GM23338 (cell line): ENCODE measurements around the gene DUS2. TPM values are rescaled to one million over a fixed set of nuclear protein-coding genes. Genes with fewer than 3 reads are reported as not detected.

Experiments used
- ATAC-seq: fragments of 200-7000 bp; cut with Tn5 transposase; 3 replicates; pipeline ENCODE4 v1.9.1; 2020
- DNase-seq: peaks from one replicate; pipeline ENCODE4 v3.0.0-alpha.2; 2015; ENCODE audit warnings: low spot score
- H2AFZ ChIP-seq: fragments of 200-600 bp; sonication (generic); 2 replicates; pipeline ENCODE4 v1.8.0; 2016; ENCODE audit warnings: antibody characterized with exemption, mild to moderate bottlenecking, moderate library complexity
- H3F3A ChIP-seq: fragments of 200-600 bp; sonication (generic); replicated peaks from 2 replicates; pipeline ENCODE4 v1.8.0; 2017; ENCODE audit warnings: antibody characterized with exemption, mixed run types, low read depth
- H3K27ac ChIP-seq: fragments of 200-600 bp; sonication (generic); 2 replicates; pipeline ENCODE4 v1.6.1; 2016; ENCODE audit warnings: low read depth
- H3K27me3 ChIP-seq: fragments of 200-600 bp; sonication (generic); 2 replicates; pipeline ENCODE4 v1.8.0; 2016; ENCODE audit warnings: mild to moderate bottlenecking, mixed run types, moderate library complexity; ENCODE audit not compliant: insufficient read depth
- H3K36me3 ChIP-seq: fragments of 200-600 bp; sonication (generic); 2 replicates; pipeline ENCODE4 v1.8.0; 2016; ENCODE audit warnings: mild to moderate bottlenecking; ENCODE audit not compliant: insufficient read depth
- H3K4me1 ChIP-seq: fragments of 200-600 bp; sonication (generic); 2 replicates; pipeline ENCODE4 v1.8.0; 2016; ENCODE audit warnings: mild to moderate bottlenecking, moderate library complexity; ENCODE audit not compliant: insufficient read depth
- H3K4me2 ChIP-seq: fragments of 200-600 bp; sonication (generic); 2 replicates; pipeline ENCODE4 v1.7.1; 2017; ENCODE audit warnings: mixed run types
- H3K4me3 ChIP-seq: fragments of 200-600 bp; sonication (generic); 2 replicates; pipeline ENCODE4 v1.6.1; 2016; ENCODE audit warnings: mixed run types
- H3K79me2 ChIP-seq: fragments of 200-600 bp; sonication (generic); replicated peaks from 2 replicates; pipeline ENCODE4 v1.8.0; 2017; ENCODE audit warnings: mild to moderate bottlenecking; ENCODE audit not compliant: insufficient read depth
- H3K9me2 ChIP-seq: fragments of 200-600 bp; sonication (generic); 2 replicates; pipeline ENCODE4 v1.8.0; 2017; ENCODE audit not compliant: insufficient read depth
- H4K20me1 ChIP-seq: fragments of 200-600 bp; sonication (generic); replicated peaks from 2 replicates; pipeline ENCODE4 v1.8.0; 2017; ENCODE audit warnings: mild to moderate bottlenecking; ENCODE audit not compliant: insufficient read depth
- H3K27ac Mint-ChIP-seq: 2 replicates; pipeline ENCODE4 v1.8.0; 2020; ENCODE audit warnings: inconsistent platforms, mild to moderate bottlenecking, moderate library complexity, mixed read lengths
- H3K27me3 Mint-ChIP-seq: 3 replicates; pipeline ENCODE4 v1.8.0; 2022; ENCODE audit warnings: low read depth, mild to moderate bottlenecking, moderate library complexity, mixed read lengths, inconsistent platforms; ENCODE audit not compliant: insufficient read depth, poor library complexity
- H3K36me3 Mint-ChIP-seq: 3 replicates; pipeline ENCODE4 v1.8.0; 2021; ENCODE audit warnings: low read depth, mild to moderate bottlenecking, inconsistent platforms, moderate library complexity, mixed read lengths
- H3K4me1 Mint-ChIP-seq: 3 replicates; pipeline ENCODE4 v1.8.0; 2020; ENCODE audit warnings: mild to moderate bottlenecking, inconsistent platforms, mixed read lengths
- H3K4me3 Mint-ChIP-seq: 3 replicates; pipeline ENCODE4 v1.8.0; 2021; ENCODE audit warnings: moderate library complexity, mild to moderate bottlenecking, inconsistent platforms, mixed read lengths
- H3K9me3 Mint-ChIP-seq: 3 replicates; pipeline ENCODE4 v1.8.0; 2020; ENCODE audit warnings: moderate library complexity, mild to moderate bottlenecking, inconsistent platforms, mixed read lengths
- CREB1 ChIP-seq: fragments of 250-450 bp; sonication (Bioruptor Pico); IDR thresholded peaks from 2 replicates; pipeline ENCODE4 v1.5.0; 2020; ENCODE audit warnings: low read depth, mild to moderate bottlenecking, moderate library complexity
- EZH2 ChIP-seq: fragments of 200-600 bp; sonication (generic); IDR thresholded peaks from one replicate; pipeline ENCODE4 v1.8.0; 2017; ENCODE audit warnings: antibody characterized with exemption, mild to moderate bottlenecking, low read depth; ENCODE audit not compliant: unreplicated experiment
- EZH2phosphoT487 ChIP-seq: fragments of 200-600 bp; sonication (generic); IDR thresholded peaks from one replicate; pipeline ENCODE4 v1.8.1; 2018; ENCODE audit warnings: antibody characterized with exemption; ENCODE audit not compliant: unreplicated experiment
- NANOG ChIP-seq: IDR thresholded peaks from 2 replicates; pipeline ENCODE4 v1.6.1; 2016; ENCODE audit warnings: antibody characterized with exemption, borderline replicate concordance
- POLR2AphosphoS5 ChIP-seq: IDR thresholded peaks from 2 replicates; pipeline ENCODE4 v1.6.1; 2016; ENCODE audit warnings: antibody characterized with exemption, low read depth
- STAT1 ChIP-seq: IDR thresholded peaks from one replicate; pipeline ENCODE4 v1.6.1; 2016; ENCODE audit warnings: antibody characterized with exemption; ENCODE audit not compliant: unreplicated experiment
- ZNF114 ChIP-seq: fragments of 250-450 bp; sonication (Bioruptor Pico); IDR thresholded peaks from 2 replicates; pipeline ENCODE4 v1.5.0; 2020; ENCODE audit warnings: mild to moderate bottlenecking, moderate library complexity
- ZNF331 ChIP-seq: fragments of 250-450 bp; sonication (Bioruptor Pico); IDR thresholded peaks from 2 replicates; pipeline ENCODE4 v1.5.0; 2020; ENCODE audit warnings: low read depth, mild to moderate bottlenecking, moderate library complexity
- polyA plus RNA-seq: library from polyadenylated mRNA; unstranded; fragments of >200 nt; fragmentation: Nextera tagmentation; extraction: Ambion mirVana; gene quantifications from 2 replicates; pipeline ENCODE4 v1.2.1, GENCODE V29; 2016
- total RNA-seq: library from RNA; depleted of rRNA; stranded (reverse); fragments of >200 nt; shearing (Covaris generic); gene quantifications from 2 replicates; pipeline ENCODE4 v1.2.3, GENCODE V29; 2014
- TF ChIP-seq, protein P1 (sequence below): fragments of 250-450 bp; sonication (Bioruptor Pico); IDR thresholded peaks from 2 replicates; pipeline ENCODE4 v1.5.0; 2020; ENCODE audit warnings: mild to moderate bottlenecking, moderate library complexity
- TF ChIP-seq, protein P2 (sequence below): IDR thresholded peaks from one replicate; pipeline ENCODE4 v1.6.1; 2018; ENCODE audit warnings: antibody characterized with exemption; ENCODE audit not compliant: unreplicated experiment
- TF ChIP-seq, protein P3 (sequence below): IDR thresholded peaks from 2 replicates; pipeline ENCODE4 v1.6.1; 2016; ENCODE audit warnings: antibody characterized with exemption

Gene DUS2
- total and polyA plus RNA-seq, 2 experiments from 2014 or later: 13.3 to 26.4 TPM

DNA sequence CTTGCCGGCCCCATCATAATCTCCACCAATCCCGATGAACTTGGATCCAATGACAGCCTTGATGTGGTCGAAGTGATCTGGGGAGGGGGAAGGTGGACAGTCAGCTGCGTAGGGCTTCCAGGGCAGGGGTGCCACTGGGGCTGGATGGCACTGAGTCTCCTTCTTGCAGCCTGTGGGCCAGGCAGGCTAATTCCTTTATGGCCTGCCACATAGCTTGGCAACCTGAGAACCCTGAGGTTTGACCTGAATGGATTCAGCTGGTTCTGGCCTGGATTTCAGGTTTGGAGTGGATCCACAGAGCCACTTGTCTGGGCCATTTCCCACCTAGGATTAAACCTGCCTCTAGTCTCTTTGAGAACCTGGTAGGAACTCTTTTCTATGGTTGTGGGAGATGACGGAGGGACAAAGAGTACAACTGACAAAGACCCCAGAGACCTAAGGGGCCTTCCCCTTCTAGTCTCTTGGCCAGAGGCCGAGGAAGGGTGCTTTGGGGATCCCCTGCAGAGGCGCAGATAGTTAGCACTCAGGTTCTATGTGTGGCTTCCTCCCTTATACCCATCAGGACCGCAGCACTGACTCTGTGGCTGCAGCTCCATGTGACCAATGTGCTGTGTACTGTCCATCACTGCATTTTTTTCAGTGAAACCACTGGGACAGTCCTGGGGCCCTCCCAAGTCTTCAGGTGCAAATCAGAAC, 33.6 kb upstream of the DUS2 start (continued):
- TF ChIP-seq, protein P1, sequence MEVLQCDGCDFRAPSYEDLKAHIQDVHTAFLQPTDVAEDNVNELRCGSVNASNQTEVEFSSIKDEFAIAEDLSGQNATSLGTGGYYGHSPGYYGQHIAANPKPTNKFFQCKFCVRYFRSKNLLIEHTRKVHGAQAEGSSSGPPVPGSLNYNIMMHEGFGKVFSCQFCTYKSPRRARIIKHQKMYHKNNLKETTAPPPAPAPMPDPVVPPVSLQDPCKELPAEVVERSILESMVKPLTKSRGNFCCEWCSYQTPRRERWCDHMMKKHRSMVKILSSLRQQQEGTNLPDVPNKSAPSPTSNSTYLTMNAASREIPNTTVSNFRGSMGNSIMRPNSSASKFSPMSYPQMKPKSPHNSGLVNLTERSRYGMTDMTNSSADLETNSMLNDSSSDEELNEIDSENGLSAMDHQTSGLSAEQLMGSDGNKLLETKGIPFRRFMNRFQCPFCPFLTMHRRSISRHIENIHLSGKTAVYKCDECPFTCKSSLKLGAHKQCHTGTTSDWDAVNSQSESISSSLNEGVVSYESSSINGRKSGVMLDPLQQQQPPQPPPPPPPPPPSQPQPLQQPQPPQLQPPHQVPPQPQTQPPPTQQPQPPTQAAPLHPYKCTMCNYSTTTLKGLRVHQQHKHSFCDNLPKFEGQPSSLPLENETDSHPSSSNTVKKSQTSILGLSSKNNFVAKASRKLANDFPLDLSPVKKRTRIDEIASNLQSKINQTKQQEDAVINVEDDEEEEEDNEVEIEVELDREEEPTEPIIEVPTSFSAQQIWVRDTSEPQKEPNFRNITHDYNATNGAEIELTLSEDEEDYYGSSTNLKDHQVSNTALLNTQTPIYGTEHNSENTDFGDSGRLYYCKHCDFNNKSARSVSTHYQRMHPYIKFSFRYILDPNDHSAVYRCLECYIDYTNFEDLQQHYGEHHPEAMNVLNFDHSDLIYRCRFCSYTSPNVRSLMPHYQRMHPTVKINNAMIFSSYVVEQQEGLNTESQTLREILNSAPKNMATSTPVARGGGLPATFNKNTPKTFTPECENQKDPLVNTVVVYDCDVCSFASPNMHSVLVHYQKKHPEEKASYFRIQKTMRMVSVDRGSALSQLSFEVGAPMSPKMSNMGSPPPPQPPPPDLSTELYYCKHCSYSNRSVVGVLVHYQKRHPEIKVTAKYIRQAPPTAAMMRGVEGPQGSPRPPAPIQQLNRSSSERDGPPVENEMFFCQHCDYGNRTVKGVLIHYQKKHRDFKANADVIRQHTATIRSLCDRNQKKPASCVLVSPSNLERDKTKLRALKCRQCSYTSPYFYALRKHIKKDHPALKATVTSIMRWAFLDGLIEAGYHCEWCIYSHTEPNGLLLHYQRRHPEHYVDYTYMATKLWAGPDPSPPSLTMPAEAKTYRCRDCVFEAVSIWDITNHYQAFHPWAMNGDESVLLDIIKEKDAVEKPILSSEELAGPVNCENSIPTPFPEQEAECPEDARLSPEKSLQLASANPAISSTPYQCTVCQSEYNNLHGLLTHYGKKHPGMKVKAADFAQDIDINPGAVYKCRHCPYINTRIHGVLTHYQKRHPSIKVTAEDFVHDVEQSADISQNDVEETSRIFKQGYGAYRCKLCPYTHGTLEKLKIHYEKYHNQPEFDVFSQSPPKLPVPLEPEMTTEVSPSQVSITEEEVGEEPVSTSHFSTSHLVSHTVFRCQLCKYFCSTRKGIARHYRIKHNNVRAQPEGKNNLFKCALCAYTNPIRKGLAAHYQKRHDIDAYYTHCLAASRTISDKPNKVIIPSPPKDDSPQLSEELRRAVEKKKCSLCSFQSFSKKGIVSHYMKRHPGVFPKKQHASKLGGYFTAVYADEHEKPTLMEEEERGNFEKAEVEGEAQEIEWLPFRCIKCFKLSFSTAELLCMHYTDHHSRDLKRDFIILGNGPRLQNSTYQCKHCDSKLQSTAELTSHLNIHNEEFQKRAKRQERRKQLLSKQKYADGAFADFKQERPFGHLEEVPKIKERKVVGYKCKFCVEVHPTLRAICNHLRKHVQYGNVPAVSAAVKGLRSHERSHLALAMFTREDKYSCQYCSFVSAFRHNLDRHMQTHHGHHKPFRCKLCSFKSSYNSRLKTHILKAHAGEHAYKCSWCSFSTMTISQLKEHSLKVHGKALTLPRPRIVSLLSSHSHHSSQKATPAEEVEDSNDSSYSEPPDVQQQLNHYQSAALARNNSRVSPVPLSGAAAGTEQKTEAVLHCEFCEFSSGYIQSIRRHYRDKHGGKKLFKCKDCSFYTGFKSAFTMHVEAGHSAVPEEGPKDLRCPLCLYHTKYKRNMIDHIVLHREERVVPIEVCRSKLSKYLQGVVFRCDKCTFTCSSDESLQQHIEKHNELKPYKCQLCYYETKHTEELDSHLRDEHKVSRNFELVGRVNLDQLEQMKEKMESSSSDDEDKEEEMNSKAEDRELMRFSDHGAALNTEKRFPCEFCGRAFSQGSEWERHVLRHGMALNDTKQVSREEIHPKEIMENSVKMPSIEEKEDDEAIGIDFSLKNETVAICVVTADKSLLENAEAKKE: no peak

DNA sequence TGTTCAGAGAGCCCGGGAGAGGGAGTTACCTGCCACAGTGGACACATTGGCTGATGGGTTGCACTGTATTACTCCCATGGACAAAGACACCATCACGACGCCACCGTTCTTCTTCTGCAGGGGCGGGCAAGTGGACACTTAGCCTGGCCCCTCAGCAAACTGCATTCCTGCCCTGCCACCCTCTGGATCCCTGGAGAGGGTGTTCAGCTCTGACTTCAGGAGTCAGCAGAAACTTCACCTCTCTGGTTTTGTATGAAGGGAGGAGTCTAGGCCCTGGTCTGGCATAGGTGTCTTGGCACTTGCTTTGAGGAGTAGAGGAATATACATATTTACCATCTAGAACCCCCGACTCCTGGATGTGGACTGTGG, 33.1 kb upstream of the DUS2 start:
- Mint-ChIP-seq H3K9me3 (peaks cover 4% of the 10 kb centered on the region; the same call in 1 of the 3 replicates), H3K27me3 (peaks cover 18% of the 10 kb centered on the region), H3K4me1 (no peaks in the 10 kb centered on the region), H3K27ac (no peak overlapping the region), H3K4me3 (no peak overlapping the region), H3K36me3 (no peaks in the 10 kb centered on the region)
- DNase-seq: no peak
- Histone ChIP-seq H4K20me1 (no peaks in the 10 kb centered on the region), H3K4me1 (no peaks in the 10 kb centered on the region), H3K79me2 (no peaks in the 10 kb centered on the region), H3K27ac (no peak overlapping the region), H3K9me2 (peaks cover 3% of the 10 kb centered on the region; the same call in 1 of the 2 replicates), H3K4me3 (no peak overlapping the region), H2AFZ (no peak overlapping the region), H3F3A (no peaks in the 10 kb centered on the region), H3K4me2 (no peak overlapping the region), H3K27me3 (peaks cover 3% of the 10 kb centered on the region; the same call in 1 of the 2 replicates), H3K36me3 (no peaks in the 10 kb centered on the region)
- no peak for TF ChIP-seq STAT1
- no peak for TF ChIP-seq ZNF331 (CRISPR knock-in tag)
- no peak for TF ChIP-seq EZH2phosphoT487
- TF ChIP-seq ZNF114: no peak
- no peak for TF ChIP-seq CREB1 (CRISPR knock-in tag)
- no peak for TF ChIP-seq EZH2
- TF ChIP-seq NANOG: no peak
- no peak for TF ChIP-seq POLR2AphosphoS5
- TF ChIP-seq, protein P2, sequence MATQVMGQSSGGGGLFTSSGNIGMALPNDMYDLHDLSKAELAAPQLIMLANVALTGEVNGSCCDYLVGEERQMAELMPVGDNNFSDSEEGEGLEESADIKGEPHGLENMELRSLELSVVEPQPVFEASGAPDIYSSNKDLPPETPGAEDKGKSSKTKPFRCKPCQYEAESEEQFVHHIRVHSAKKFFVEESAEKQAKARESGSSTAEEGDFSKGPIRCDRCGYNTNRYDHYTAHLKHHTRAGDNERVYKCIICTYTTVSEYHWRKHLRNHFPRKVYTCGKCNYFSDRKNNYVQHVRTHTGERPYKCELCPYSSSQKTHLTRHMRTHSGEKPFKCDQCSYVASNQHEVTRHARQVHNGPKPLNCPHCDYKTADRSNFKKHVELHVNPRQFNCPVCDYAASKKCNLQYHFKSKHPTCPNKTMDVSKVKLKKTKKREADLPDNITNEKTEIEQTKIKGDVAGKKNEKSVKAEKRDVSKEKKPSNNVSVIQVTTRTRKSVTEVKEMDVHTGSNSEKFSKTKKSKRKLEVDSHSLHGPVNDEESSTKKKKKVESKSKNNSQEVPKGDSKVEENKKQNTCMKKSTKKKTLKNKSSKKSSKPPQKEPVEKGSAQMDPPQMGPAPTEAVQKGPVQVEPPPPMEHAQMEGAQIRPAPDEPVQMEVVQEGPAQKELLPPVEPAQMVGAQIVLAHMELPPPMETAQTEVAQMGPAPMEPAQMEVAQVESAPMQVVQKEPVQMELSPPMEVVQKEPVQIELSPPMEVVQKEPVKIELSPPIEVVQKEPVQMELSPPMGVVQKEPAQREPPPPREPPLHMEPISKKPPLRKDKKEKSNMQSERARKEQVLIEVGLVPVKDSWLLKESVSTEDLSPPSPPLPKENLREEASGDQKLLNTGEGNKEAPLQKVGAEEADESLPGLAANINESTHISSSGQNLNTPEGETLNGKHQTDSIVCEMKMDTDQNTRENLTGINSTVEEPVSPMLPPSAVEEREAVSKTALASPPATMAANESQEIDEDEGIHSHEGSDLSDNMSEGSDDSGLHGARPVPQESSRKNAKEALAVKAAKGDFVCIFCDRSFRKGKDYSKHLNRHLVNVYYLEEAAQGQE: no peak
- TF ChIP-seq, protein P3, sequence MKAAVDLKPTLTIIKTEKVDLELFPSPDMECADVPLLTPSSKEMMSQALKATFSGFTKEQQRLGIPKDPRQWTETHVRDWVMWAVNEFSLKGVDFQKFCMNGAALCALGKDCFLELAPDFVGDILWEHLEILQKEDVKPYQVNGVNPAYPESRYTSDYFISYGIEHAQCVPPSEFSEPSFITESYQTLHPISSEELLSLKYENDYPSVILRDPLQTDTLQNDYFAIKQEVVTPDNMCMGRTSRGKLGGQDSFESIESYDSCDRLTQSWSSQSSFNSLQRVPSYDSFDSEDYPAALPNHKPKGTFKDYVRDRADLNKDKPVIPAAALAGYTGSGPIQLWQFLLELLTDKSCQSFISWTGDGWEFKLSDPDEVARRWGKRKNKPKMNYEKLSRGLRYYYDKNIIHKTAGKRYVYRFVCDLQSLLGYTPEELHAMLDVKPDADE: no peak
- ATAC-seq: no peak
